A549 (cell line): Measurements from ENCODE around the gene TRMU.

Source experiments
- CBX2 ChIP-seq: fragments of 200-600 bp; sonication (generic); IDR thresholded peaks from 2 replicates; pipeline ENCODE4 v1.6.1; 2016; ENCODE audit warnings: low read depth, mild to moderate bottlenecking, borderline replicate concordance
- CEBPB ChIP-seq, 2 experiments: fragments of >200 bp in 1 of 2; sonication (Bioruptor Twin) in 1 of 2; formaldehyde crosslinking in 1 of 2; IDR thresholded peaks; 2 replicates each; pipeline ENCODE4 v1.6.1; 2012 to 2016
- CHD2 ChIP-seq: fragments of 150-350 bp; IDR thresholded peaks from 2 replicates; pipeline ENCODE4 v1.6.1; 2014; ENCODE audit warnings: low read length; ENCODE audit not compliant: partially characterized antibody
- CHD4 ChIP-seq: fragments of 200-600 bp; sonication (generic); IDR thresholded peaks from 2 replicates; pipeline ENCODE4 v1.6.1; 2016; ENCODE audit warnings: antibody characterized with exemption, mild to moderate bottlenecking, borderline replicate concordance
- MYC ChIP-seq: IDR thresholded peaks from 2 replicates; pipeline ENCODE4 v1.6.1; 2012; ENCODE audit warnings: mild to moderate bottlenecking, inconsistent platforms, low read length, improper control_type of control experiment, borderline replicate concordance
- POLR2A ChIP-seq: IDR thresholded peaks from 2 replicates; pipeline ENCODE4 v1.6.1; 2012; ENCODE audit warnings: mild to moderate bottlenecking, low read length
- TF ChIP-seq, protein P1 (sequence below): fragments of >200 bp; sonication (Bioruptor Twin); formaldehyde crosslinking; IDR thresholded peaks from 3 replicates; pipeline ENCODE4 v1.5.1; 2016
- TF ChIP-seq, protein P2 (sequence below): IDR thresholded peaks from 2 replicates; pipeline ENCODE4 v1.6.1; 2012; ENCODE audit warnings: low read depth, borderline replicate concordance
- TF ChIP-seq, protein P3 (sequence below): IDR thresholded peaks from 2 replicates; pipeline ENCODE4 v1.6.1; 2012
- TF ChIP-seq, protein P4 (sequence below): fragments of 450-650 bp; IDR thresholded peaks from 2 replicates; pipeline ENCODE4 v1.6.1; 2014; ENCODE audit warnings: antibody characterized with exemption

DNA sequence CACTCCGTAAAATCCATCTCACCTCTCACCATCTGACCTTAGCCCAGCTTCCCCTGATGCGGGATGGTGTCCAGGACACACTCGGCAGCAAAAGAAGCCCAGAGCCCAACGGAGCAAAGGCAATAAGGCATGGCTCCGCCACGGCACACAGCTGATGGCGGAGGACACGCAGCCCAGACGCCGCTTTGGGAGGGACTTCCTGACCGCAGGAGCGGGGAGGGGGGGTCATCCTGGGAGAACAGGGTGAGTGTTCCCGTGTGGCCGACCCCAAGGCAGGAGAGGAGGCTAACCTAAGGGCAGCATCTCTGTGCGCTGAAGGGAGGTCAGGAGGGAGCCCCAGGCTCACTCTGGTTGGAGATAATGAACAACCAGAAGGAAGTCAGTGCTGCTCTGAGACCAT, 71.3 kb downstream of the TRMU start:
- TF ChIP-seq, protein P1, sequence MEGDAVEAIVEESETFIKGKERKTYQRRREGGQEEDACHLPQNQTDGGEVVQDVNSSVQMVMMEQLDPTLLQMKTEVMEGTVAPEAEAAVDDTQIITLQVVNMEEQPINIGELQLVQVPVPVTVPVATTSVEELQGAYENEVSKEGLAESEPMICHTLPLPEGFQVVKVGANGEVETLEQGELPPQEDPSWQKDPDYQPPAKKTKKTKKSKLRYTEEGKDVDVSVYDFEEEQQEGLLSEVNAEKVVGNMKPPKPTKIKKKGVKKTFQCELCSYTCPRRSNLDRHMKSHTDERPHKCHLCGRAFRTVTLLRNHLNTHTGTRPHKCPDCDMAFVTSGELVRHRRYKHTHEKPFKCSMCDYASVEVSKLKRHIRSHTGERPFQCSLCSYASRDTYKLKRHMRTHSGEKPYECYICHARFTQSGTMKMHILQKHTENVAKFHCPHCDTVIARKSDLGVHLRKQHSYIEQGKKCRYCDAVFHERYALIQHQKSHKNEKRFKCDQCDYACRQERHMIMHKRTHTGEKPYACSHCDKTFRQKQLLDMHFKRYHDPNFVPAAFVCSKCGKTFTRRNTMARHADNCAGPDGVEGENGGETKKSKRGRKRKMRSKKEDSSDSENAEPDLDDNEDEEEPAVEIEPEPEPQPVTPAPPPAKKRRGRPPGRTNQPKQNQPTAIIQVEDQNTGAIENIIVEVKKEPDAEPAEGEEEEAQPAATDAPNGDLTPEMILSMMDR, result no peak
- TF ChIP-seq CEBPB (IDR thresholded peaks at IDR 0.05), result no peak
- TF ChIP-seq, protein P2, sequence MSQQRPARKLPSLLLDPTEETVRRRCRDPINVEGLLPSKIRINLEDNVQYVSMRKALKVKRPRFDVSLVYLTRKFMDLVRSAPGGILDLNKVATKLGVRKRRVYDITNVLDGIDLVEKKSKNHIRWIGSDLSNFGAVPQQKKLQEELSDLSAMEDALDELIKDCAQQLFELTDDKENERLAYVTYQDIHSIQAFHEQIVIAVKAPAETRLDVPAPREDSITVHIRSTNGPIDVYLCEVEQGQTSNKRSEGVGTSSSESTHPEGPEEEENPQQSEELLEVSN, result no peak
- no peak for TF ChIP-seq CBX2
- no peak for TF ChIP-seq POLR2A
- TF ChIP-seq CHD4, result no peak
- TF ChIP-seq, protein P3, sequence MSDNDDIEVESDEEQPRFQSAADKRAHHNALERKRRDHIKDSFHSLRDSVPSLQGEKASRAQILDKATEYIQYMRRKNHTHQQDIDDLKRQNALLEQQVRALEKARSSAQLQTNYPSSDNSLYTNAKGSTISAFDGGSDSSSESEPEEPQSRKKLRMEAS, result no peak
- TF ChIP-seq MYC, result no peak
- TF ChIP-seq CHD2, result no peak
- TF ChIP-seq, protein P4, sequence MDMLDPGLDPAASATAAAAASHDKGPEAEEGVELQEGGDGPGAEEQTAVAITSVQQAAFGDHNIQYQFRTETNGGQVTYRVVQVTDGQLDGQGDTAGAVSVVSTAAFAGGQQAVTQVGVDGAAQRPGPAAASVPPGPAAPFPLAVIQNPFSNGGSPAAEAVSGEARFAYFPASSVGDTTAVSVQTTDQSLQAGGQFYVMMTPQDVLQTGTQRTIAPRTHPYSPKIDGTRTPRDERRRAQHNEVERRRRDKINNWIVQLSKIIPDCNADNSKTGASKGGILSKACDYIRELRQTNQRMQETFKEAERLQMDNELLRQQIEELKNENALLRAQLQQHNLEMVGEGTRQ, result no peak
